Activated CD4-positive, alpha-beta memory T cell treated with anti-CD3 and anti-CD28 coated beads, Interleukin-2, amount 10 ng/mL, durations not matched to agents 7 days and 5 days (primary cell): ENCODE results near the gene XXYLT1. TPM values are rescaled to one million over a fixed set of nuclear protein-coding genes. Genes with fewer than 3 reads are reported as not detected.

ENCODE experiments used
- CTCF ChIA-PET: fragments of 350-600 bp; sonication (Branson Sonifier 250); formaldehyde crosslinking; loops from one replicate; lab custom pipeline; 2021; ENCODE audit warnings: antibody characterized with exemption, inconsistent platforms; lab: Charles Lee
- POLR2A ChIA-PET: fragments of 350-600 bp; sonication (Branson Sonifier 250); formaldehyde crosslinking; loops from one replicate; lab custom pipeline; 2021; ENCODE audit warnings: antibody characterized with exemption; lab: Charles Lee
- DNase-seq: peaks from one replicate; pipeline ENCODE4 v3.0.0-alpha.2; 2020
- H3K27ac Mint-ChIP-seq: one replicate; pipeline ENCODE4 v1.8.0; 2021; ENCODE audit warnings: mild to moderate bottlenecking, mixed read lengths
- H3K27me3 Mint-ChIP-seq: one replicate; pipeline ENCODE4 v1.8.0; 2021; ENCODE audit warnings: mixed read lengths
- H3K36me3 Mint-ChIP-seq: one replicate; pipeline ENCODE4 v1.8.0; 2021; ENCODE audit warnings: low read depth, mixed read lengths
- H3K4me1 Mint-ChIP-seq: one replicate; pipeline ENCODE4 v1.8.0; 2021; ENCODE audit warnings: mixed read lengths
- H3K4me3 Mint-ChIP-seq: one replicate; pipeline ENCODE4 v1.8.0; 2021; ENCODE audit warnings: mild to moderate bottlenecking, mixed read lengths
- H3K9me3 Mint-ChIP-seq: one replicate; pipeline ENCODE4 v1.8.0; 2021; ENCODE audit warnings: mixed read lengths
- total RNA-seq, 2 experiments: library from RNA; stranded (reverse); gene quantifications; one replicate each; pipeline ENCODE4 v1.2.3, GENCODE V29; 2021

XXYLT1 gene
- total RNA-seq, 2 experiments from 2014 or later: 5.0 to 5.6 TPM

GRCh38 chr3:195154793-195155535 lies 116.0 kb downstream of the XXYLT1 start:
- no peaks in the 10 kb centered on the region for H3K9me3 Mint-ChIP-seq
- no peak overlapping the region for H3K4me3 Mint-ChIP-seq
- no peaks in the 10 kb centered on the region for H3K36me3 Mint-ChIP-seq
- no peak for DNase-seq
- H3K27me3 Mint-ChIP-seq: no peaks in the 10 kb centered on the region
- POLR2A ChIA-PET: interaction anchor here (1.4 kb wide), 1 partner anchor 483 kb away, joined by 4 read pairs; the partner anchor contains the start of gene LSG1
- CTCF ChIA-PET: no interaction called here
- H3K27ac Mint-ChIP-seq: no peak overlapping the region
- H3K4me1 Mint-ChIP-seq: peaks cover 10% of the 10 kb centered on the region

GRCh38 chr3:195154111-195154791 lies 116.7 kb downstream of the XXYLT1 start:
- H3K27ac Mint-ChIP-seq: no peak overlapping the region
- POLR2A ChIA-PET: interaction anchor here (1.4 kb wide), 1 partner anchor 482 kb away, joined by 4 read pairs; the partner anchor contains the start of gene LSG1

GRCh38 chr3:195153653-195154052 lies 117.3 kb downstream of the XXYLT1 start:
- Mint-ChIP-seq H3K36me3 (no peaks in the 10 kb centered on the region), H3K4me3 (no peak overlapping the region), H3K4me1 (peaks cover 12% of the 10 kb centered on the region), H3K27ac (no peak overlapping the region), H3K9me3 (no peaks in the 10 kb centered on the region), H3K27me3 (no peaks in the 10 kb centered on the region)
- ChIA-PET POLR2A (no interaction called here), CTCF (no interaction called here)
- no peak for DNase-seq

More at GRCh38 chr3:195154111-195154791, 116.7 kb downstream of the XXYLT1 start:
- H3K4me1 Mint-ChIP-seq: peaks cover 11% of the 10 kb centered on the region
- no peaks in the 10 kb centered on the region for H3K27me3 Mint-ChIP-seq
- no peak overlapping the region for H3K4me3 Mint-ChIP-seq
- DNase-seq: no peak
- no peaks in the 10 kb centered on the region for H3K9me3 Mint-ChIP-seq
- no peaks in the 10 kb centered on the region for H3K36me3 Mint-ChIP-seq
- CTCF ChIA-PET: no interaction called here

- Mint-ChIP-seq H3K4me1 (peaks cover 16% of the 10 kb centered on the region), H3K27me3 (no peaks in the 10 kb centered on the region), H3K36me3 (no peaks in the 10 kb centered on the region), H3K9me3 (no peaks in the 10 kb centered on the region), H3K4me3 (no peak overlapping the region), H3K27ac (no peak overlapping the region)
- ChIA-PET CTCF (no interaction called here), POLR2A (no interaction called here)
- DNase-seq: no peak
These were observed 117.8 kb downstream of the XXYLT1 start for GRCh38 chr3:195153130-195153529.

- ChIA-PET POLR2A (no interaction called here), CTCF (no interaction called here)
- H3K9me3 Mint-ChIP-seq: no peaks in the 10 kb centered on the region
- H3K36me3 Mint-ChIP-seq: no peaks in the 10 kb centered on the region
- DNase-seq: no peak
- H3K4me1 Mint-ChIP-seq: peaks cover 24% of the 10 kb centered on the region
- H3K4me3 Mint-ChIP-seq: no peak overlapping the region
- no peaks in the 10 kb centered on the region for H3K27me3 Mint-ChIP-seq
- no peak overlapping the region for H3K27ac Mint-ChIP-seq
These were observed 119.0 kb downstream of the XXYLT1 start for GRCh38 chr3:195151866-195152541.

GRCh38 chr3:195151402-195151801 lies 119.6 kb downstream of the XXYLT1 start:
- POLR2A ChIA-PET: no interaction called here
- no peaks in the 10 kb centered on the region for H3K9me3 Mint-ChIP-seq
- H3K27ac Mint-ChIP-seq: no peak overlapping the region
- H3K36me3 Mint-ChIP-seq: no peaks in the 10 kb centered on the region
- no peak for DNase-seq
- H3K4me1 Mint-ChIP-seq: peaks cover 24% of the 10 kb centered on the region
- CTCF ChIA-PET: no interaction called here
- no peak overlapping the region for H3K4me3 Mint-ChIP-seq
- no peaks in the 10 kb centered on the region for H3K27me3 Mint-ChIP-seq

GRCh38 chr3:195150181-195151118 lies 120.5 kb downstream of the XXYLT1 start:
- CTCF ChIA-PET: no interaction called here
- no peaks in the 10 kb centered on the region for H3K27me3 Mint-ChIP-seq

GRCh38 chr3:195149292-195150030 lies 121.5 kb downstream of the XXYLT1 start:
- Mint-ChIP-seq H3K4me1 (peaks cover 22% of the 10 kb centered on the region), H3K9me3 (no peaks in the 10 kb centered on the region), H3K27ac (no peak overlapping the region), H3K36me3 (no peaks in the 10 kb centered on the region), H3K27me3 (no peaks in the 10 kb centered on the region), H3K4me3 (no peak overlapping the region)
- CTCF ChIA-PET: no interaction called here
- DNase-seq: no peak
- POLR2A ChIA-PET: no interaction called here

More at GRCh38 chr3:195150181-195151118, 120.5 kb downstream of the XXYLT1 start:
- Mint-ChIP-seq H3K4me1 (peaks cover 24% of the 10 kb centered on the region), H3K4me3 (peak overlapping the region; percentile 21), H3K36me3 (no peaks in the 10 kb centered on the region), H3K9me3 (no peaks in the 10 kb centered on the region), H3K27ac (no peak overlapping the region)
- POLR2A ChIA-PET: no interaction called here
- no peak for DNase-seq

GRCh38 chr3:195148549-195148948 lies 122.4 kb downstream of the XXYLT1 start:
- no peaks in the 10 kb centered on the region for H3K36me3 Mint-ChIP-seq
- H3K4me1 Mint-ChIP-seq: peaks cover 22% of the 10 kb centered on the region
- POLR2A ChIA-PET: interaction anchor here (1.6 kb wide), 1 partner anchor 15 kb away, joined by 4 read pairs; no protein-coding TSS in a partner anchor
- no peak overlapping the region for H3K27ac Mint-ChIP-seq
- CTCF ChIA-PET: interaction anchor here (0.8 to 1.0 kb wide), 2 partner anchors 18 to 112 kb away, joined by 3 read pairs; no protein-coding TSS in a partner anchor
- H3K27me3 Mint-ChIP-seq: no peaks in the 10 kb centered on the region
- no peak for DNase-seq
- H3K9me3 Mint-ChIP-seq: no peaks in the 10 kb centered on the region
- H3K4me3 Mint-ChIP-seq: no peak overlapping the region

- CTCF ChIA-PET: interaction anchor here (0.8 to 1.0 kb wide), 2 partner anchors 17 to 113 kb away, joined by 3 read pairs; no protein-coding TSS in a partner anchor
- H3K36me3 Mint-ChIP-seq: peaks cover 3% of the 10 kb centered on the region
- H3K4me1 Mint-ChIP-seq: peaks cover 22% of the 10 kb centered on the region
- no peaks in the 10 kb centered on the region for H3K27me3 Mint-ChIP-seq
- peak overlapping the region; percentile 35 for H3K4me3 Mint-ChIP-seq
- POLR2A ChIA-PET: interaction anchor here (1.0 to 1.6 kb wide), 2 partner anchors 14 to 15 kb away, joined by 3 to 4 read pairs; no protein-coding TSS in a partner anchor
- H3K9me3 Mint-ChIP-seq: no peaks in the 10 kb centered on the region
- DNase-seq: peak; percentile 42
- H3K27ac Mint-ChIP-seq: no peak overlapping the region
These were observed 123.3 kb downstream of the XXYLT1 start for GRCh38 chr3:195147649-195148080.

GRCh38 chr3:195146131-195146530 lies 124.8 kb downstream of the XXYLT1 start:
- ChIA-PET POLR2A (interaction anchor here (0.9 kb wide), 1 partner anchor 12 kb away, joined by 3 read pairs; no protein-coding TSS in a partner anchor), CTCF (no interaction called here)
- Mint-ChIP-seq H3K27me3 (no peaks in the 10 kb centered on the region), H3K27ac (no peak overlapping the region), H3K9me3 (peaks cover 12% of the 10 kb centered on the region), H3K4me3 (no peak overlapping the region), H3K36me3 (peaks cover 7% of the 10 kb centered on the region), H3K4me1 (peaks cover 22% of the 10 kb centered on the region)
- DNase-seq: no peak
